PC-3 (cell line): ENCODE results near the gene STAC3.

Experiments
- EZH2 ChIP-seq: fragments of 300-600 bp; sonication (generic); IDR thresholded peaks from one replicate; pipeline ENCODE4 v1.6.1; 2017; ENCODE audit warnings: antibody characterized with exemption, mild to moderate bottlenecking, low read length; ENCODE audit not compliant: unreplicated experiment
- TF ChIP-seq, protein P1 (sequence below): fragments of 300-600 bp; sonication (generic); conservative IDR thresholded peaks from 2 replicates; pipeline ENCODE4 v1.5.1; 2017; ENCODE audit warnings: antibody characterized with exemption, low read depth, mild to moderate bottlenecking, low read length

DNA sequence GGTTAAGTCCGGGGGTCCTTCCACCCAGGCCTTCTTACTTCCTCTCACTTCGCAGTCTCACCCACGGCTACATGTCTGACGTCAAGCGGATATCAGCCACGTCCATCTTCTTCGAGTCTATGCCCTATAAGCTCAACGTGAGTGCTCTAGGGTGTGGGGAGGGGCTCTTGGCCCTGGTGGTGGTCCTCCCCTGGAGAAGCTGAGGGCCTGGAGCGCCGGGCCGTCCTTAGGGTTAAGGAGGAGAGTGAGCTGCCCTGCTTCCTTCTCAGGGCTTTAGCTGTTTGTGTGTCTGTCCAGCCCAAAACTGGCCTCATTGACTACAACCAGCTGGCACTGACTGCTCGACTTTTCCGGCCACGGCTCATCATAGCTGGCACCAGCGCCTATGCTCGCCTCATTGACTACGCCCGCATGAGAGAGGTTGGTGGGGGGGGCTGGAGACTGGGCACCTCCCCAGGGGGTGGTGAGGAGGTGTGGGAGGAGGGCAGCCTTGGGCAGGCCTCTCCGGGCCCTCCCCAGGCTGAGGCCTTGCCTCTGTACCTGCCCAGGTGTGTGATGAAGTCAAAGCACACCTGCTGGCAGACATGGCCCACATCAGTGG, 18.7 kb downstream of the STAC3 start:
- TF ChIP-seq EZH2: no peak
- TF ChIP-seq, protein P1, sequence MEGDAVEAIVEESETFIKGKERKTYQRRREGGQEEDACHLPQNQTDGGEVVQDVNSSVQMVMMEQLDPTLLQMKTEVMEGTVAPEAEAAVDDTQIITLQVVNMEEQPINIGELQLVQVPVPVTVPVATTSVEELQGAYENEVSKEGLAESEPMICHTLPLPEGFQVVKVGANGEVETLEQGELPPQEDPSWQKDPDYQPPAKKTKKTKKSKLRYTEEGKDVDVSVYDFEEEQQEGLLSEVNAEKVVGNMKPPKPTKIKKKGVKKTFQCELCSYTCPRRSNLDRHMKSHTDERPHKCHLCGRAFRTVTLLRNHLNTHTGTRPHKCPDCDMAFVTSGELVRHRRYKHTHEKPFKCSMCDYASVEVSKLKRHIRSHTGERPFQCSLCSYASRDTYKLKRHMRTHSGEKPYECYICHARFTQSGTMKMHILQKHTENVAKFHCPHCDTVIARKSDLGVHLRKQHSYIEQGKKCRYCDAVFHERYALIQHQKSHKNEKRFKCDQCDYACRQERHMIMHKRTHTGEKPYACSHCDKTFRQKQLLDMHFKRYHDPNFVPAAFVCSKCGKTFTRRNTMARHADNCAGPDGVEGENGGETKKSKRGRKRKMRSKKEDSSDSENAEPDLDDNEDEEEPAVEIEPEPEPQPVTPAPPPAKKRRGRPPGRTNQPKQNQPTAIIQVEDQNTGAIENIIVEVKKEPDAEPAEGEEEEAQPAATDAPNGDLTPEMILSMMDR: no peak
